ENCODE data around the gene MT1F.
A peak's percentile ranks its signal among the peaks of the same experiment; 100 is the strongest.

Gene MT1F

GRCh38 chr16:56630134-56630533 is 27.6 kb upstream of the MT1F start:
- Histone ChIP-seq H3K36me3 (replicated peaks in 1 of 2; ENCODE audit: control insufficient read depth in 2 of 2, insufficient read depth in 2 of 2, low read length in 2 of 2) (no peaks in the 10 kb centered on the region), H2BK15ac (ENCODE audit: low read length) (no peak overlapping the region), H2BK120ac (ENCODE audit: low read depth, low read length) (no peak overlapping the region), H2AFZ (ENCODE audit: low read length) (no peak overlapping the region), H3K4me2 (ENCODE audit: insufficient read depth, low read length, poor library complexity, severe bottlenecking) (no peak overlapping the region), H3K18ac (ENCODE audit: low read length) (no peak overlapping the region), H3K79me1 (ENCODE audit: low read depth, low read length) (no peaks in the 10 kb centered on the region), H2BK5ac (ENCODE audit: low read length) (no peak overlapping the region), H4K8ac (ENCODE audit: low read depth, low read length) (no peak overlapping the region), H2AK5ac (ENCODE audit: low read depth, low read length) (no peak overlapping the region), H3K23ac (ENCODE audit: low read depth, low read length, poor library complexity) (no peak overlapping the region), H4K91ac (ENCODE audit: low read depth, low read length, poor library complexity) (no peak overlapping the region), H3K27ac (replicated peaks; ENCODE audit: low read length) (no peak overlapping the region), H3K4ac (ENCODE audit: low read length) (no peak overlapping the region), H3K9me3 (replicated peaks in 1 of 2; ENCODE audit: control insufficient read depth in 2 of 2, insufficient read depth in 1 of 2, low read depth in 1 of 2, low read length in 2 of 2) (no peaks in the 10 kb centered on the region), H3K14ac (ENCODE audit: low read length) (no peak overlapping the region), H3K27me3 (ENCODE audit: control insufficient read depth in 3 of 3, insufficient read depth in 3 of 3, low read depth in 1 of 3, low read length in 3 of 3) (peaks cover 50 to 95% (median 95%) of the 10 kb centered on the region in 3 experiments), H3K4me3 (ENCODE audit: low read length in 2 of 2) (no peak overlapping the region), H2BK12ac (ENCODE audit: low read length) (no peak overlapping the region), H3K9ac (ENCODE audit: low read depth, low read length, poor library complexity) (no peak overlapping the region), H3K4me1 (ENCODE audit: control insufficient read depth in 2 of 2, insufficient read depth in 1 of 2, low read depth in 1 of 2, low read length in 2 of 2) (peaks cover 3 to 4% of the 10 kb centered on the region in 2 donors)
- WGBS, 2 donors (ENCODE audit: extremely low coverage in 2 of 2, insufficient read length in 2 of 2, insufficient replicate concordance in 1 of 2): no CpG with 5 or more reads among the region's 3 CpGs
- no peak for DNase-seq (ENCODE audit: low spot score)

- Histone ChIP-seq H2AFZ (ENCODE audit: low read length) (no peak overlapping the region), H3K9ac (ENCODE audit: low read depth, low read length, poor library complexity) (no peak overlapping the region), H2AK5ac (ENCODE audit: low read depth, low read length) (no peak overlapping the region), H3K4me3 (ENCODE audit: low read length in 2 of 2) (no peak overlapping the region), H3K9me3 (replicated peaks in 1 of 2; ENCODE audit: control insufficient read depth in 2 of 2, insufficient read depth in 1 of 2, low read depth in 1 of 2, low read length in 2 of 2) (no peaks in the 10 kb centered on the region), H3K79me1 (ENCODE audit: low read depth, low read length) (no peaks in the 10 kb centered on the region), H4K91ac (ENCODE audit: low read depth, low read length, poor library complexity) (no peak overlapping the region), H3K27me3 (ENCODE audit: control insufficient read depth in 3 of 3, insufficient read depth in 3 of 3, low read depth in 1 of 3, low read length in 3 of 3) (peaks cover 52 to 95% (median 95%) of the 10 kb centered on the region in 3 experiments), H3K4me1 (ENCODE audit: control insufficient read depth in 2 of 2, insufficient read depth in 1 of 2, low read depth in 1 of 2, low read length in 2 of 2) (no peaks in the 10 kb centered on the region), H3K23ac (ENCODE audit: low read depth, low read length, poor library complexity) (no peak overlapping the region), H2BK15ac (ENCODE audit: low read length) (no peak overlapping the region), H2BK120ac (ENCODE audit: low read depth, low read length) (no peak overlapping the region), H4K8ac (ENCODE audit: low read depth, low read length) (no peak overlapping the region), H3K4ac (ENCODE audit: low read length) (no peak overlapping the region), H3K18ac (ENCODE audit: low read length) (no peak overlapping the region), H2BK5ac (ENCODE audit: low read length) (no peak overlapping the region), H3K4me2 (ENCODE audit: insufficient read depth, low read length, poor library complexity, severe bottlenecking) (no peak overlapping the region), H3K36me3 (replicated peaks in 1 of 2; ENCODE audit: control insufficient read depth in 2 of 2, insufficient read depth in 2 of 2, low read length in 2 of 2) (no peaks in the 10 kb centered on the region), H3K14ac (ENCODE audit: low read length) (no peak overlapping the region), H2BK12ac (ENCODE audit: low read length) (no peak overlapping the region), H3K27ac (replicated peaks; ENCODE audit: low read length) (no peak overlapping the region)
- no CpG with 5 or more reads among the region's 10 CpGs for WGBS, 2 donors (ENCODE audit: extremely low coverage in 2 of 2, insufficient read length in 2 of 2, insufficient replicate concordance in 1 of 2)
- DNase-seq (ENCODE audit: low spot score): no peak
Observed at GRCh38 chr16:56631197-56631596, 26.6 kb upstream of the MT1F start.

GRCh38 chr16:56631832-56632155 is 26.0 kb upstream of the MT1F start:
- H3K9ac ChIP-seq (ENCODE audit: low read depth, low read length, poor library complexity): peak overlapping the region; percentile 3
- peaks cover 51 to 95% (median 95%) of the 10 kb centered on the region in 3 experiments for H3K27me3 ChIP-seq (ENCODE audit: control insufficient read depth in 3 of 3, insufficient read depth in 3 of 3, low read depth in 1 of 3, low read length in 3 of 3)
- no peaks in the 10 kb centered on the region for H3K36me3 ChIP-seq (replicated peaks in 1 of 2; ENCODE audit: control insufficient read depth in 2 of 2, insufficient read depth in 2 of 2, low read length in 2 of 2)
- H2BK120ac ChIP-seq (ENCODE audit: low read depth, low read length): no peak overlapping the region
- no peak overlapping the region for H2BK5ac ChIP-seq (ENCODE audit: low read length)
- H3K4me3 ChIP-seq (ENCODE audit: low read length in 2 of 2): no peak overlapping the region
- peak overlapping the region; percentile 97 for H3K14ac ChIP-seq (ENCODE audit: low read length)
- no peaks in the 10 kb centered on the region for H3K4me1 ChIP-seq (ENCODE audit: control insufficient read depth in 2 of 2, insufficient read depth in 1 of 2, low read depth in 1 of 2, low read length in 2 of 2)
- H3K4me2 ChIP-seq (ENCODE audit: insufficient read depth, low read length, poor library complexity, severe bottlenecking): no peak overlapping the region
- no peak overlapping the region for H3K27ac ChIP-seq (replicated peaks; ENCODE audit: low read length)
- no peak overlapping the region for H4K8ac ChIP-seq (ENCODE audit: low read depth, low read length)
- WGBS, 2 donors (ENCODE audit: extremely low coverage in 2 of 2, insufficient read length in 2 of 2, insufficient replicate concordance in 1 of 2): no CpG with 5 or more reads among the region's 14 CpGs
- no peak overlapping the region for H3K4ac ChIP-seq (ENCODE audit: low read length)
- peak overlapping the region; percentile 35 for H3K18ac ChIP-seq (ENCODE audit: low read length)
- no peak for DNase-seq (ENCODE audit: low spot score)
- no peak overlapping the region for H2BK12ac ChIP-seq (ENCODE audit: low read length)
- peak overlapping the region; percentile 52 for H2BK15ac ChIP-seq (ENCODE audit: low read length)
- no peaks in the 10 kb centered on the region for H3K79me1 ChIP-seq (ENCODE audit: low read depth, low read length)
- H3K9me3 ChIP-seq (replicated peaks in 1 of 2; ENCODE audit: control insufficient read depth in 2 of 2, insufficient read depth in 1 of 2, low read depth in 1 of 2, low read length in 2 of 2): no peaks in the 10 kb centered on the region
- no peak overlapping the region for H4K91ac ChIP-seq (ENCODE audit: low read depth, low read length, poor library complexity)
- no peak overlapping the region for H2AK5ac ChIP-seq (ENCODE audit: low read depth, low read length)
- H2AFZ ChIP-seq (ENCODE audit: low read length): peak overlapping the region; percentile 85
- H3K23ac ChIP-seq (ENCODE audit: low read depth, low read length, poor library complexity): peak overlapping the region; percentile 63

- no CpG with 5 or more reads among the region's 61 CpGs for WGBS, 2 donors (ENCODE audit: extremely low coverage in 2 of 2, insufficient read length in 2 of 2, insufficient replicate concordance in 1 of 2)
Observed at GRCh38 chr16:56632156-56632847, 25.5 kb upstream of the MT1F start, which contains the start of gene MT1M. TSS of gene MT1M (plus strand) at chr16:56632659. CDS start at chr16:56632732, 73 bp downstream.

More at GRCh38 chr16:56632156-56632847, 25.5 kb upstream of the MT1F start, which contains the start of gene MT1M:
- peak within 1 kb of the TSS; percentile 38 for H3K4me2 ChIP-seq (ENCODE audit: insufficient read depth, low read length, poor library complexity, severe bottlenecking)
- no peak for DNase-seq (ENCODE audit: low spot score)
- peak within 1 kb of the TSS; percentile 35 for H3K18ac ChIP-seq (ENCODE audit: low read length)
- H3K9me3 ChIP-seq (replicated peaks in 1 of 2; ENCODE audit: control insufficient read depth in 2 of 2, insufficient read depth in 1 of 2, low read depth in 1 of 2, low read length in 2 of 2): no peaks in the 10 kb centered on the region
- H4K8ac ChIP-seq (ENCODE audit: low read depth, low read length): no peak within 1 kb of the TSS
- H3K27me3 ChIP-seq (ENCODE audit: control insufficient read depth in 3 of 3, insufficient read depth in 3 of 3, low read depth in 1 of 3, low read length in 3 of 3): peaks cover 49 to 95% (median 95%) of the 10 kb centered on the region in 3 experiments
- H3K9ac ChIP-seq (ENCODE audit: low read depth, low read length, poor library complexity): peak within 1 kb of the TSS; percentile 3
- no peaks in the 10 kb centered on the region for H3K4me1 ChIP-seq (ENCODE audit: control insufficient read depth in 2 of 2, insufficient read depth in 1 of 2, low read depth in 1 of 2, low read length in 2 of 2)
- H3K4me3 ChIP-seq (ENCODE audit: low read length in 2 of 2): no peak within 1 kb of the TSS
- H2BK120ac ChIP-seq (ENCODE audit: low read depth, low read length): no peak within 1 kb of the TSS
- H3K36me3 ChIP-seq (replicated peaks in 1 of 2; ENCODE audit: control insufficient read depth in 2 of 2, insufficient read depth in 2 of 2, low read length in 2 of 2): no peaks in the 10 kb centered on the region
- no peak within 1 kb of the TSS for H3K4ac ChIP-seq (ENCODE audit: low read length)
- no peak within 1 kb of the TSS for H4K91ac ChIP-seq (ENCODE audit: low read depth, low read length, poor library complexity)
- no peak within 1 kb of the TSS for H3K27ac ChIP-seq (replicated peaks; ENCODE audit: low read length)
- H2BK5ac ChIP-seq (ENCODE audit: low read length): no peak within 1 kb of the TSS
- no peak within 1 kb of the TSS for H2AK5ac ChIP-seq (ENCODE audit: low read depth, low read length)
- peak within 1 kb of the TSS; percentile 97 for H3K14ac ChIP-seq (ENCODE audit: low read length)
- H3K79me1 ChIP-seq (ENCODE audit: low read depth, low read length): no peaks in the 10 kb centered on the region
- peak within 1 kb of the TSS; percentile 85 for H2AFZ ChIP-seq (ENCODE audit: low read length)
- H2BK12ac ChIP-seq (ENCODE audit: low read length): no peak within 1 kb of the TSS
- peak within 1 kb of the TSS; percentile 52 for H2BK15ac ChIP-seq (ENCODE audit: low read length)
- peak within 1 kb of the TSS; percentile 63 for H3K23ac ChIP-seq (ENCODE audit: low read depth, low read length, poor library complexity)

Measured in neuronal stem cell (in vitro differentiated cells).